IPS-18c (cell line): Measurements from ENCODE around the gene HS3ST3A1.
"Not testable (repeated sequence)": the region's sequence is repeated elsewhere in the genome, so short reads cannot be mapped to it uniquely, and the experiment has no call there.

Experiments used
- H3K4me3 ChIP-seq: 2 replicates; pipeline ENCODE4 v1.7.0; 2013; ENCODE audit warnings: low read depth, mild to moderate bottlenecking, low read length, moderate library complexity; ENCODE audit not compliant: insufficient read depth
- H3K9me3 ChIP-seq: one replicate; pipeline ENCODE4 v1.6.1; 2013; ENCODE audit warnings: mild to moderate bottlenecking, low read length, moderate library complexity; ENCODE audit not compliant: control insufficient read depth, insufficient read depth

The HS3ST3A1 gene

DNA sequence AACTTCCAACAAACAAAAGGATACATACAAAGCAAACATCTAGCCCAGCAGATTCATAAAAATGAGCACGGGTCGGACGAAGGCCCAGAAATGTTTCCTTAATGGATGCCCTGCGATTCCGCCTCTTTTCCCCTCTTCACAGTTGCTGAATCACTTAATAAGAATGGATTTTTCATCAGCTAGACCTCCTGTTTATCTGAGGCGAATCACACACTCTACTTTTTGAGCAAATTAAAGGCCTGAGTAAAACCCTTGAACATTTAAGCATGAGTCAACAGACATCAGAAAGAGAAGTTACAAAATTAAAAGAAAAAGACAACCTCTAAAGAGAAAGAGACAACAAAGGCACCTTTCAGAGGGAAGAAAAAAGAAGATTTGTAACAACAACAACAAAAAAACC is 44.7 kb downstream of the HS3ST3A1 start:
- no peak overlapping the region for H3K4me3 ChIP-seq

DNA sequence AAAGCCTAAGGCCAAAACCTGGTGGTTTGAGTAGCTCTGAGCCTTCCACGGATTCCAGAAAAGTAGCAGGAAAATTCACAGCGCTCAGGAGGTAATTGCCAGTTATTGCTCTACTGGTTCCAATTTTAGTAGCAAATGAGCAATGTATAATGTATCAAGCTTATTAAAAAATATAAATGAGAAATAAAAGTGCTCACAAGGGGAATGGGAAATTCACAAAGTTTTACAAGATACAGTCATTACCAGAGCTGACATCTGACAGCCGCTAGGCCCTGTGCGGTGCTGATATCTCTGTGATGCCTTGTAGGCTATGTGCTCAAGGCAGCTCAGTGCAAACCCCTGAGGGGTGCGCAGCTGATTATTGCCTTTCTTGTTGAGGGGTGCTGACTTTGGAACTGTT is 47.5 kb downstream of the HS3ST3A1 start:
- H3K9me3 ChIP-seq: peaks cover 2% of the 10 kb centered on the region
- H3K4me3 ChIP-seq: no peak overlapping the region

More for the DNA sequence above, 44.7 kb downstream of the HS3ST3A1 start:
- H3K9me3 ChIP-seq: no peaks in the 10 kb centered on the region

DNA sequence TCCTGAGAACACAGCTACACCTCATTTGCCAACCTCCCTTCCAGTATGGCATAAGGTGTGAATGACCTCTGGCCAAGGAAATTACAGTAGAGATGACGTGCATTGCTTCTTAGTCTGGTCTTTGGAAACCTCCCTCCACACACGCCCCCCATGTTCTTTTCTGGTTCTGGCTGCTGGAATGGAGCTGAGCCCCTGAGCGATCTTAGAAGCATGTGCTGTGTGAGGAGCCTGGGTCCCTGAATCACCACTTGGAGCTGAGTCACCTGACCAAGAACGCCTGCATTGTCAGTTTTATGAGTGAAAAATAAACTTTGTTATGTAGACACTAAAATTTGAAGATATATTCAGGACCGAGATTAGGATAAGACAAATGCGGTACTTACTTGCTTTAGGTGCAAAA is 51.4 kb downstream of the HS3ST3A1 start:
- Histone ChIP-seq H3K9me3 (peaks cover 4% of the 10 kb centered on the region), H3K4me3 (no peak overlapping the region)

DNA sequence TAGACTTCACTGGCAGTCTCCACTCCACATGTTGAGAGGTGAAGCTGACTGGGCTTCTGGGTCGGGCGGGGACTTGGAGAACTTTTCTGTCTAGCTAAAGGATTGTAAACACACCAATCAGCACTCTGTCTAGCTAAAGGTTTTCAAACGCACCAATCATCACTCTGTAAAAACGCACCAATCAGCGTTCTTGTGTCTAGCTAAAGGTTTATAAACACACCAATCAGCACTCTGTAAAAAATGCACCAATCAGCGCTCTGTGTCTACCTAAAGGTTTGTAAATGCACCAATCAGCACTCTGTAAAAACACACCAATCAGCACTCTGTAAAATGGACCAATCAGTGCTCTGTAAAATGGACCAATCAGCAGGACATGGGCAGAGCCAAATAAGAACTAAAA is 53.2 kb downstream of the HS3ST3A1 start:
- H3K9me3 ChIP-seq, H3K4me3 ChIP-seq: not testable (repeated sequence)

DNA sequence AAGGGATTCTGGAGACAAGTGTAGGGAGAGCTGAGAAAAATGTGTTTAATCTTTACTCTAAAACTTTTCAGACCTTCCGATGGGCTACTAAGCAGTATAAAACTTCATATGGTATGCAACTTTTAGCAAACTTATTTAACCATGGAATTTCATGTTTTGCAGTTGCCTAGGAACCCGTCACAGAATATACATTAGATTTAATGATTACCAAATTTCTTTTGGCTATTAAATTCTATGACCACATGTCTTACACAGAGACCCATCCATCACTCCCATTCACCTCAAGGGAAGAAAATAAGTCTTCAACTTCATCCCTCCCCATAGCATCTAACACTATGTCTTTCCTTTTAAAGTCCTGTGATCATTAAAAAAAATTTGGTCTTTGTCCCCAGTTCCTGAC is 54.9 kb downstream of the HS3ST3A1 start:
- Histone ChIP-seq H3K9me3 (peaks cover 4% of the 10 kb centered on the region), H3K4me3 (no peak overlapping the region)

DNA sequence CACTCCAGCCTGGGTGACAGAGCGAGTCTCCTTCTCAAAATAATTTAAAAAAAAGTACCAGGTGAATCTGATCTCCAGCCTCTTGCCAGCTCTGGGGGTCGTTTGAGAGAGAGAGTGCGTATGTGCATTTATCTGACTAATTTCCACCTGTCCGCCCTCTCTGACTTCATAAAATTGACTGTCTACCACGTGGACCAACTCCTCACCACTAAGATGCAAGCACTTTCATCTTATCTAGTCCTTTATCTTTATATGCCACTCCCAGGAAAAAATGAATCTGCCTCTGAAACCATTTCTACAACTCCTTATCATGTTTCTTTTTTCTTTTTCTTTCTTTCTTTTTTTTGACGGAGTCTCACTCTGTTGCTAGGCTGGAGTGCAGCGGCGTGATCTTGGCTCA is 55.8 kb downstream of the HS3ST3A1 start:
- H3K9me3 ChIP-seq: peaks cover 4% of the 10 kb centered on the region
- no peak overlapping the region for H3K4me3 ChIP-seq

DNA sequence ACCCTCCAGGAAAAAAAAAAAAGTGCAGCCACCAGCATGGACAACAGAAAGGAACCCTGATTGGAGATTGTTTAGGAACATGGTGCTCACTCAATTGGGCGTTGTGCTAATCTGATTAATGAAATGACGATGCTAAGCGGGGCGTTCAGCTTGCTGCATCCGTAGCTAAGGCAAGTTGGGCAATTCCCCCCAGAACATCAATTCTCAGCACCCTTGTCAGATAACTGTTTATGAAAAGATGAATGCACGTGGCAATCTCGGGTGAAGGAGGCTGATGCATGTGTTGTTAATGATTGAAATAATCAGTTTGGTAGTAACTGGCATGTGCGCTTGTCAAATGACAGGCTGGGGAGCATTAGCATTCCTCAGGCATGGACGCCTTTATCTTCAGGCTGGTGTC is 57.0 kb downstream of the HS3ST3A1 start:
- Histone ChIP-seq H3K9me3 (peaks cover 2% of the 10 kb centered on the region), H3K4me3 (no peak overlapping the region)

DNA sequence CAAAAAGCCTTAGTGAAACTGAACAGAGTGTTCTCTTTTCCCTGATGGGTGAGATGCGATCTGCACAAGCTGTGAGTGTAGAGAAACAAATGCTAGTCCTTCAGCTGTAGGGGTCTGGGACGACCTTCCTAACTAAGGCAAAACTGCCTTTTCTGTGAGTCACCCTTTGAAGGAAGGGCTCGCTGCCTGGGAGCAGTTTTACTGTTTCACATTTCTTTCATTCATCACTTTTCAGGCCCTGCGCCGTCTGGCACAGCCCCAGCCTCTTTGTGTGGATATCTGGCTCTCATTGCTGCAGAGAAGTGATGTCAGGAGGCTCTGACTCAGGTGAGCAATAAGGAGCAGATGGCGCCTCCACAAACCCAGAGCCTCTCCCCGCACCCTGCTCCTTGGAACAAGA is 57.4 kb downstream of the HS3ST3A1 start:
- peaks cover 2% of the 10 kb centered on the region for H3K9me3 ChIP-seq
- no peak overlapping the region for H3K4me3 ChIP-seq

DNA sequence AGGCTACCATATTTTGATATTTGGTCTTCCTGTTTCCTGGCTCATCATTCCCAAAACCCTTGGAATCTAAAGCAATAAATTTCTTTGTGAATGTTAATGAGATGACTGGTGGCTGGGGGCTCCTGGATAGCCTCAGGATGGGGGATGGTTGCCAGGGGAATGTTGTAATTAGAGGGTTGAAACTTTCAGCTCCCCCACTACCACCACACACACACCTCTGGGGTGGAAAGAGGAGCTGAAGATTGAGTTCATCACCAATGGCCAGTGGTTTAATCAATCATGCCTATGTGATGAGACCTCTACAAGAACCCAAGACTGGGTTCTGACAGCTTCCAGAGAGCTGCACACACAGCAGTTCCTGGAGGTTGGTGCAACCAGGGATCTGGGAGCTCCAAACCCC is 59.1 kb downstream of the HS3ST3A1 start:
- no peak overlapping the region for H3K4me3 ChIP-seq
- H3K9me3 ChIP-seq: no peaks in the 10 kb centered on the region

DNA sequence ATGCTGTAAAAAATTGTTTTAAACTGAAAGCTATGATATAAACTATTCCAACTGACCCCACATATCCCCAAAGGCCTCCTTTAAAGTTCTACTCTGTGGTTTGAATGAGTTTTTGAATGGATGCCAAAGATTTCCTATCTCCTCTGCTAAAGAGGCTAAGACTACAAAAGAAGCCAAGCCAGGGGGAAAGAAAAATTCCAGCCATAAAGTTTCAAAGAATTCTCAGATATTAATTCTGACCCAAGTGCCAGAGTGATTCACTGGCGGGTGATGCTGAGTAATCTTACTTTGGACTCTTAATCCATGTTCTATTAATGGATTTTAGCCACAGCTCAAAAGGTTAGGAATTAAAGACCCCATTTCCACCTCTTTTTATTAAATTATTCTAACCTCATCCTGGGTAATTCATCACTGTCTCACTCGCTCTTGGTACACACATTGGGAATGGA is 60.7 kb downstream of the HS3ST3A1 start:
- Histone ChIP-seq H3K4me3 (no peak overlapping the region), H3K9me3 (no peaks in the 10 kb centered on the region)

DNA sequence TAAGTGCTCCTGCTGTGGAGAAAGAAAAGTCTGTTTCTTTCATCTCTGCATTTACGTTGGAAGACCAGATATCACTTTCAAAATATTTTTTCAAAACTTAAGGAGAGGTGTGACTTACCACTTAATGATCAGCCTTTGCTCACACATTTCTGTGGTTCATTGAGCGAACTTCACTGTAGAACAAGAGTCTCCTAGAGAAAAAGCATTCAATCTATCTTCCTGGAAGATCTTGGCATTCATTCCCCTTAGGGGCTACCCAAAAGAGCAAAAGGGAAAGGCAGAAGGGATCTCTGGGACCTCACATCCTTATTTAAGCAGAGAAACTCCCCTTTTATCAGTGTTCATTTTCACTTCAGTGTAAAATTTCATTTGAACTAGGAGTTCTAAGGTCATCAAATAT is 61.2 kb downstream of the HS3ST3A1 start:
- no peaks in the 10 kb centered on the region for H3K9me3 ChIP-seq
- H3K4me3 ChIP-seq: no peak overlapping the region

DNA sequence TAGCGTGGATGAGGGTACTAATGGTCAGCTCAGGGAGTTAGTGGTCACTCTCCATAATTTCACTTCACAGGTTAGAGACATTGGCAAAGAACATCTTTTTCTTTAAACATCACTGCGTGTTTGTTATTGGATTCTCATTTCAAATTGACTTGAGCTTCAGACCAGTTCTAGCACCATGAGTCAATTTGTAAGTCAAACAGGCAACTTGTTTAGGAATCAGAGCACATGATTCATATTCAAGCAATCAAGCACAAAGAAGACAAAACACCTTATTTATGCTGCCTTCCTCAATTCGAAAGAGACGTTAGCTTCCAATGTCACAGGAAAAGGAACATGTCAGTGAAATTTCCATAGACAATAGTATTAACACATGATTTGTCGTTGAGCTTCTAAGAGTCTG is 62.3 kb downstream of the HS3ST3A1 start:
- H3K9me3 ChIP-seq: no peaks in the 10 kb centered on the region
- no peak overlapping the region for H3K4me3 ChIP-seq

DNA sequence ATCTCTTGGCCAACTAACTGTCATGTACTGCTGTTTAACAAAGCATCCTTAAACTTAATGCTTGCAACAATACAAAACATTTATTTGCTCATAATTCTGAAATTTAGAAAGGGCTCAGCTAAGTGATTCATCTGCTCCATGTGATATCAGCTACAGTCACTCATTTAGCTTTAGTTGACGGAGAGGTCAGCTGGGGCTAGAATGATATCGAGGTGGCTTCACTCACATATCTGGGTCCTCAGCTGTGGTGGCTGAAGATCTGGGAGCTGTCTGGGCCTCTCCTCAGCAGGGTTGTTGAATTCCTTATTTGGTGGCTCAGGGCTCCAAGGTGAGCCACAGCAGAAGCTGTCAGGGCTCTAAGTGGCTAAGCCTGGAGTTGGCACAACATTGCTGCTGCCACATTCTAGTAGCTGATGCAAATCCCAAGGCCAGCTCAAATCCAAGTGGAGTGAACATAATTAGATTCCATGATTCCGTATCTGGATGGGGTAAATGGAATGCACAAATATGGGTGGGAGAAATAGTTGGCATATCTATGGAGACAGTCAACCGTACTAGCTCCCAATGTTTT is 62.8 kb downstream of the HS3ST3A1 start:
- Histone ChIP-seq H3K9me3 (no peaks in the 10 kb centered on the region), H3K4me3 (no peak overlapping the region)

DNA sequence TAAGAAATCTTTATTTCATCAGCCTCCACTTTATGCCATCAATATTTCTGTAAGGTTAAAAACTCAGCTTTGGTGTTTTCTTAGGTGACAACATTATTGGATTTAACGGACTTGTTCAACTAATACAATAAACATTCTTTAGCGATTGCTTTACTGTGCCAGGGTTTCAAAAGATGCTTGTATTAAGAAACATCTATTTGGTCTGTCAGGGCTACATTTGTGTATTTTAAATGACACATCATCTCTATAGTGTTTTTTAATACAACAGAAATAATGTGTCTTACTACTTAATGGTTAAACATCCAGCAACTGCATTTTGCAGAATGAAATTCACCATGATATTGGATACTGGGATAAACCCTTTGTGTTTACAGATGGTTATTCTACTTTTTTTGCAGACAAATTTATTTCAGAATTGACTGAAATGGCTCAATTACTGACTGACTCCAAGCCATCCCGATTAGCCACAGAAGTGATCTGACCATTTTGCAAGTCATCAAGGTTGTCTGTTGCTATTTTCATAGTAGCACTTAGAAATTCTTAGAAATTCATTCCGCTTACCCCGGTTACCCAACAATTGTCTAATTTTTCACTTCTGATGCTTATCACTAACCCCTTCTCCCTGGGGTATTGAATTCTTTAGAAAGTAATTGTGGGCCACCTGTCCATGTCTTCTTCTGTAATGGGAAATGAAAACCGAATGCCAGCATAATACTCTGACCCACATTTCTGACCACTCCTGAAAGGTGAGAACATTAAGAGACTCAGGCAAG is 63.7 kb downstream of the HS3ST3A1 start:
- H3K9me3 ChIP-seq: no peaks in the 10 kb centered on the region
- no peak overlapping the region for H3K4me3 ChIP-seq

DNA sequence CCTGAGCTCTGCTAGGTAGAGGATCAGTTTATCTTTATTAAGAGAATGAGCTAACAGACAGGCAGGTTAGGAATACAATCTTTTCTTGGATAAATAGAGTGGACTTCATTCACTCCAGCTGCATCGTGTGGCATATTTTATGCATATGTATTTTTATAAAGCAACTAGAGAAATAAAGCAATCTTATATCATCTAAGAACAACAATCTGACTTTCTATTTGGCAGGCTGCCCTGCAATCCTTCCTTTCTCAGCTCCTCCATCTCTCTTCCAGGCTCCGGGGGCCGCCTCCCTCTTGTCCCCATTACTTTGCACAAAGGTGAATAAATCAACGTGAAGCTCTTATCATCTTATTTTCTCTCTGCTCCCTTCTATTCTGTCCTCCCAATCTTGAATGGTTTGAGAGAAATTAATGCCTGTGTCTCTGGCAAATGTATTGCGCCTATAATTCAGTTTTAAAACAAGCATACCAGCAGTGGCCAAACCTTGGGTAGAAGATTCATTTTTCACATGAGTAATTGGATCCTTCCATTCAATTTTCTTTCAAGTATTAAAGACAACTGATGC is 64.5 kb downstream of the HS3ST3A1 start:
- Histone ChIP-seq H3K4me3 (no peak overlapping the region), H3K9me3 (no peaks in the 10 kb centered on the region)

DNA sequence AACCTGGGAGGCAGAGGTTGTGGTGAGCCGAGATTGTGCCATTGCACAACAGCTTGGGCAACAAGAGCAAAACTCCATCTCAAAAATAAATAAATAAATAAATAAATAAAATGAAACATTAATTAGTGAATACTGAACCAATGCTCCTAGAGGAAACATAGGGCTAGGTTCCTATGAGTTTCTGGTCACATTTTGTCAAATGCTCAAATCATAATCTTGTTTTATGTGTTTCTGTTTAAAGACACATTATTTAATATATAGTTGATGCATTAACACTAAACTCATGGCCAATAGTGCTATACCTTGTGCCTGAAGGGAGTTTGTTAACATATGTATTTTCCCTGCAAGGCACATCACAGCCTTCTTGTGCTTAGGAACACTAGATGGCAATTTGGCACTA is 66.8 kb downstream of the HS3ST3A1 start:
- H3K4me3 ChIP-seq: no peak overlapping the region
- no peaks in the 10 kb centered on the region for H3K9me3 ChIP-seq

DNA sequence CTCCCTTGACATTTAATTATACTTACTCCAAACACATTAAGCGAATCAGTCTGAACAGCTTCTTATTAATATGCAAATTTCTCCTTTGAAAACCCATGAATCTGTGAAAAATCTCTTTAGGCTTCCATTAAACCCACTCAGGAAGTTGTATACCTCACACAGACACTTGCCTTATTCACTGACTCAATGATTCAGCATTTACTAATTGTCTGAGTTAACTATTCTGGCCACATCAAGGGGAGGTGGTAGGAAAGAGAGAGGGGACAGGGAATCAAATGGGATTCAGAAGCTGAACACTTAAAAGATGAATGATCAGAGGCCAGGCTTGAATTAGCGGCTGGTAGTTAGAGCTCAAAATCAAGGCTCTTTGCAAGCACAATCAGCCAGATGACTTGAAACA is 70.0 kb downstream of the HS3ST3A1 start:
- no peaks in the 10 kb centered on the region for H3K9me3 ChIP-seq
- no peak overlapping the region for H3K4me3 ChIP-seq

DNA sequence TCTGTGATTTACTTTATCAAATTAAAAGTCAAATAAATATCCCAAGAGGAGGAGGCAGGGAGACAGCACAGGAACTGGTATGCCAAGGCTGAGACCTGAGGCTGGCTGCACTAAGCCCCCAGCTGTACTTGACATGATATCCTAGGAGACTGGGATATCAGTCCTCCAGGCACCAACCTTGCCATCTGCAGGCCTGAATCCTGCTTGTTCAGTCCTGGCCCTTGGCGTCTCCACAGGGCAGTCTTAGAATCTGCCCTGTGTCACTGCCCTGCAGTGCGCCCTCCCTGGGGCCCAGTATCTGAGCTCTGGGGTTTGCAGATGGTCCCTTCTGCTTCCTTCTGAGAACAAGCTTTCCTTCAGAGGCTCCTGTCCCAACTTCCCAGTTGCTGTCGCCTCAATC is 75.9 kb downstream of the HS3ST3A1 start:
- H3K9me3 ChIP-seq: no peaks in the 10 kb centered on the region
- no peak overlapping the region for H3K4me3 ChIP-seq
